NCI-H82 (cell line): ENCODE measurements around the gene TMEM132A.
"Not testable (repeated sequence)": the region's sequence is repeated elsewhere in the genome, so short reads cannot be mapped to it uniquely, and the experiment has no call there.

Experiments used
- DNase-seq: peaks from one replicate; lab custom pipeline; 2025; lab: John Stamatoyannopoulos, UW

Gene TMEM132A

GRCh38 chr11:60960405-60960804 is 36.1 kb downstream of the TMEM132A start:
- no peak for DNase-seq

- no peak for DNase-seq
These were observed 40.5 kb downstream of the TMEM132A start for GRCh38 chr11:60964801-60965200.

- DNase-seq = no peak
These were observed 42.6 kb downstream of the TMEM132A start for GRCh38 chr11:60966890-60967289.

- DNase-seq = no peak
These were observed 44.0 kb downstream of the TMEM132A start for GRCh38 chr11:60968223-60968622.

DNA sequence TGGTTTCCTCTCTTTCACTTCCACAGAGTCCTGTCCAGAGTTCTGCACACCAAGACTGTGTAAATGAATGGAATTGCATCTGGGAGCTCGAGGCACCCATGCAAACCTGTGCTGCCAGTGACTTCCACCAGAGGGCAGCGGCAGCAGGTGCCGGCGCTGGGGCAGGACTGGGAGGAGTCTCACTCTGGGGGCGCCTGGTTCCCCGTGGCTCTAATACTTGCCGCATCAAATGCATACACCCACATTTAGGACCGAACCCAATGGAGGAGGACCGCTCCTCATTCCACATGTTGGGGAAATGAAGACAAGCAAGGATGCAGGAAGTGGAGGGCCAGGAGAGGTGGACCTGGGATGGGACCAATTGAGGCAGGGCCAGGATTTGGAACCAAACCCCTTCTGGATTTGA is 46.1 kb downstream of the TMEM132A start:
- DNase-seq = peak; percentile 44

GRCh38 chr11:60970890-60971289 is 46.6 kb downstream of the TMEM132A start:
- DNase-seq = no peak

GRCh38 chr11:60971520-60971919 is 47.3 kb downstream of the TMEM132A start, which contains the start of gene CD6:
Gene CD6 (plus strand): TSS chr11:60971680. CDS start chr11:60971866, 186 bp downstream.
- DNase-seq = no peak

DNA sequence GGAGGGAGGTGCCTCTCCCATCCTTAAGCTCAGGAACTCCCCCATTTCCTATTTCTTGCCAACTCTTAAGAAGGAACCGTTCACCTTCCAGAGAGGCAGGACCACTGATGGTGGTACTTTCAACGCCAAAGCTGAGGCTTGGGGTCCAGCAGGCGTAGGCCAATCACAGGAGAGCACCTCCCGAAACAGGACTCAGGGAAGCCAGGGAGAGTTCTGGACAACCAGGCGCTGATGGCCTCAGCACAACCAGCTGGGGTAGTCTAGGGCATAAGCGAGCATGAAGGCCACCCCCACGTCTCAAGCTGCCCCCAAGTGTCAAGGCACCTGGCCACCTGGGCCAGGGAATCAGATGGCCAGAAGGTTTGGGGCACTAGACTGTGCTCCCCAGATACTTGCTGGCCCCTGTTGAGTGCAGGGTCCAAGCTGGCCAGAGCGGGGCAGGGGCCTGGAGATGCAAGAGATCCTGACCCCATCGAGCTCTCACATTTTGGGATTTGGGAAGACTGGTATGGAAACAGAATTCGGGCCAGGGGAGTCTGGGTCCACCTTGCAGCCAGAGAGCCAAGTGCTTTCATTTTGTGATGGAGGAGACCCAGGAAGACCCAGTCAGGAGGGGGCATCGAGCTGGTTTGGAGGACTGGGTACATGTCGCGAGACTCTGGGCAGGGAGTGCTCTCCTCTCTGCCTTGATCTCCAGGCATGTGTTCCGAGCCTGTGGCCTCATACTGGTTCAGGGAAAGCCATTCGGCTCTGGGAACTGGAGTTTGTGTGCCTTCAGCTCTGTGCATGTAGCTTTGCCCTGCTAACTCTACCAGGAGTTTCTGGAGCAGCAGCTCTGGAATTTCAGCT is 48.1 kb downstream of the TMEM132A start:
- DNase-seq = no peak

GRCh38 chr11:60973699-60974098 is 49.4 kb downstream of the TMEM132A start:
- DNase-seq = no peak

GRCh38 chr11:60974316-60974715 is 50.1 kb downstream of the TMEM132A start:
- not testable (repeated sequence) for DNase-seq

DNA sequence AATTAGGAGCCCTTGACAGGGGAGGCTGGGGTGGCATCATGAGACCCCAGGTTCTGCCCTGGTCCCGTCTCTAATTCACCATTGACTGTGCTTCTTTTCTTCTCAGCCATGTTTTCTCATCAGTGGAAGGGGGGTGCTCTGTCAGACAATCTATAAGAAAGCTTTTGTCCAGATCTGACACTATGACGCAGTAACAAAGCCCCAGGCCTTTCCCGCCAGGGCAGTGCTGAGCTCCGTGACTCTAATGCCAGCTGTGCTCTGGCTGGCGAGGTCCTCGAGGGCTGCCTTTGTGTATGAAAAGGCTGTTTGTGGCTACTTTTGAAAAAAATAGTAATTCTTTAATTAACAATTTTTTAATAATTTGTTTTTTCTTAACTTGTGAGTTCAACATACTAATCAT is 50.5 kb downstream of the TMEM132A start:
- no peak for DNase-seq

DNA sequence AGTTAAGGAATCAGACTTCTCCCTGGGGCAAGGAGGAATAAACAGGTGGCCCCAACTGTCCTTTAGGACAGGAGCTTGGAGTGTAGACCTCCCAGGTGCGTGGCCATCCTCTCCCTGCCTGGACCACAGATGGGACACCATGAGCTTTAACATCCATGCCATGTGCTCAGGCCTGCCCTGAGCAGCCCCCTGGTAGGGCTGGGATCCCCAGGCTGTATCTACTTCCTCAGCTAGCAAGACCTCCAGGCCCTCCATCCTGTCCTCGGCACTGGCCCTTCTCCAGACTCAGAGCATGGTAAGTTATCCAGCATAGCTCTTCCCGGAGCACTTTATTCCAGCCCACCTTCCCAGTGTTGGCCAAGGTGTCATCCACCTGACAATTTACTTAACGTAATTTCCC is 53.0 kb downstream of the TMEM132A start:
- no peak for DNase-seq

DNA sequence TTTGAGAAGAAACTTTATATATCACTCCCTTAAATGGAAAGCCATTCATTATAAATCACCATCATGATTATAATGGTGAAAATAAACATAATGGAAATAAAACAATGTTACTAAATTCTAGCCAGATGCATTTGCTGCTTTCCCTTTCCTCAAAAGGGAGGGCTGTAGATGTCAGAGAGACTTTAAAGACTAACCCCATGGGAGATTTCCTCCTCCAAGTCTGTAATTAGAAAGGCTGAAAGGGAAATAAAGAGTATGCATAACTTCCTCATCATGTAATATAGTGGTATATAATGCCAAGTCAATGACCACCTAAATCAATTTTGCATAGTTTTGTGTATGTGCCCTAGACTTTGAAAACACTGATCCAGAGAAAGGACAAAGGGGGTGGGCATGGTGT is 53.6 kb downstream of the TMEM132A start:
- no peak for DNase-seq

- DNase-seq = no peak
These were observed 54.5 kb downstream of the TMEM132A start for GRCh38 chr11:60978546-60979380.

GRCh38 chr11:60981515-60981914 is 57.3 kb downstream of the TMEM132A start:
- peak; percentile 6 for DNase-seq

DNA sequence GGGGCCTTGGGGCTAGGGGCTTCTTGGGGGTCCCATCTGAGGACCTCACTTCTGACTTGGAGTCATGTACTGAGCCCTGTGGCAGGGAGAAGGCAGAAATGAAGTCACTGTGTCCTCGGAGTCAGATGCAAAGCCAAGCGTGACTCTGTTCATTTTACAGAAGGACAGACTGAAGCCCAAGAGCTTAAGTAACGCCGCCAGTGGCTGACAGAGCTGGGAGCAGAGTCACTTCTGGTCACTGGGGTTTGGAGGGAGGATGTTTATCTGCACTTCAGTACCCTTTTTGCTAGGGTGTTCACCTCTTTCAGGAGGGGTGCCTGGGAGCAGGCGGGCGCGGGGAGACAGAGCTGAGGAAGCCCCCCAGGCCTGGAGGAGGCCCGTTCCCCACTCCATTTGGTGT is 57.9 kb downstream of the TMEM132A start:
- peak; percentile 3 for DNase-seq

- no peak for DNase-seq
These were observed 59.9 kb downstream of the TMEM132A start for GRCh38 chr11:60984149-60984548.

- no peak for DNase-seq
These were observed 60.4 kb downstream of the TMEM132A start for GRCh38 chr11:60984636-60985035.

DNA sequence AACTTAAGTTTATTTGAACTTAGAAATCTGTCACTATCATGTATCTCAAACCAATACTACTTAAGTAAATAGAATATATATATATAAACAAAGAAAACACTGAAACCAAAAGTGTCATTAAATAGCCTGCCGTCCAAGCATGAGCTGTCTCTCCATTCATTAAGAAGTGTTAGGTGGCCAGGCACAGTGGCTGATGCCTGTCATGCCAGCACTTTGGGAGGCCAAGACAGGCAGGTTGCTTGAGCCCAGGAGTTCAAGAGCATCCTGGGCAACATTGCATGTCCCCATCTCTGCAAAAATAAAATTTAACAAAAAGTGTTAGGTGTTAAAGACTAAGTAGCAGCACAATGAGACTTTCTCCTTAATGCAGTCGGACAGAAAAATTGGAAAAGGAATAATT is 61.2 kb downstream of the TMEM132A start:
- DNase-seq = no peak

GRCh38 chr11:60985991-60986915 is 62.0 kb downstream of the TMEM132A start:
- DNase-seq = no peak
